CD4-positive, alpha-beta T cell treated with Interleukin-15 for 4 hours (primary cell): ENCODE data around the gene TUFT1.
A peak's percentile ranks its signal among the peaks of the same experiment; 100 is the strongest.
"Not testable (repeated sequence)": the region's sequence is repeated elsewhere in the genome, so short reads cannot be mapped to it uniquely, and the experiment has no call there.

ENCODE experiments used
- DNase-seq: peaks from one replicate; pipeline ENCODE4 v3.0.0-alpha.2; 2020; ENCODE audit warnings: low spot score

The TUFT1 gene

GRCh38 chr1:151512801-151513625 is 27.1 kb upstream of the TUFT1 start:
- no peak for DNase-seq

DNA sequence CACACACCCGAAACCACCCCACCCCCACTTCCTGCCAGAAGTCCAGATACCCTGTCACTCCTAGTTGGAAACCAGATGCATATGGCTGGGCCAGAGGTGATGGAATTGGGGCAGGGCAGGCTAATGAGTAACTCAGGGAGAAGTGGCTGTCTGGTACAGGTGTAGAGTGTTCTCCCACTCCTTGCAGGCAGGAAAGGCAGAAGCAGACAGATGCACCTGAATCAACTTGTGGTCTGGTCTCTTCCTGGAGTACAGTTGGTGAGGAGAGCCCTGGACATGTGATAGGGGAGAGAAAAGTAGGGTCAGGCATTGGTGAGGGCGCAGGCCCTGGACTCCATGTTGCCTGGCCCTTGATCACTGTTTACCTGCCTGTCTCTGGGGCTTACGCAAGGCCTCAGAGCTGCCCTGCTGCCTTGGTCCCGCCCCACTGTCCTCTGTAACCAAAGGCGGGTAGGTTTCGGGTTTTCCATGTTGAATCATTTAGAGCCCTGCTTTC is 26.4 kb upstream of the TUFT1 start:
- DNase-seq: no peak

GRCh38 chr1:151514366-151514765 is 25.7 kb upstream of the TUFT1 start:
- DNase-seq: no peak

- DNase-seq: no peak
Observed at GRCh38 chr1:151515265-151515664, 24.8 kb upstream of the TUFT1 start.

DNA sequence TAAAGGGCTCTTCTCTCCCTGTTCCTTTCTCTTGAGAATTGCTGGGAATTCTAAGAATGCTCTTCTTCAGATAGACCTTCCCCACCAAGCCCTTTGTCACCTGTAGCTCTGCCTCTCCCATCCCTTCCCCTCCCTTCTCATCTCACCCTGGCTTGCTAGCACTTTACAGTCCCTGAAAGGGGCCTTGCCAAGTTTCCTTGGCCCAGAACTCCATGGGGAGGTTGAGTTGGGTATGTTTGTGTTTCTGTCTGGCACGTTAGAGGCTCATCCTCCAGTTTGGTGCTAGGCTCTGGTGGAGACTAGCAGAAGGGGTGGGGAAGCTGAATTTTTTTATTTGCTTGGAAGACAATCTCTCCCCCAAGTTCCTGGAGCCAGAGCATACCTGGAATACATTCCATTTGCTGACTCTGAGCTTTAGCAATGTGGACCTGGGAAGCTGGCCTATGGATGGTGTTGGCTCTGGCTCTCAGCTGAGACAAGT is 24.0 kb upstream of the TUFT1 start:
- DNase-seq: no peak

GRCh38 chr1:151518431-151518830 is 21.7 kb upstream of the TUFT1 start:
- DNase-seq: no peak

- no peak for DNase-seq
Observed at GRCh38 chr1:151518936-151519335, 21.2 kb upstream of the TUFT1 start.

DNA sequence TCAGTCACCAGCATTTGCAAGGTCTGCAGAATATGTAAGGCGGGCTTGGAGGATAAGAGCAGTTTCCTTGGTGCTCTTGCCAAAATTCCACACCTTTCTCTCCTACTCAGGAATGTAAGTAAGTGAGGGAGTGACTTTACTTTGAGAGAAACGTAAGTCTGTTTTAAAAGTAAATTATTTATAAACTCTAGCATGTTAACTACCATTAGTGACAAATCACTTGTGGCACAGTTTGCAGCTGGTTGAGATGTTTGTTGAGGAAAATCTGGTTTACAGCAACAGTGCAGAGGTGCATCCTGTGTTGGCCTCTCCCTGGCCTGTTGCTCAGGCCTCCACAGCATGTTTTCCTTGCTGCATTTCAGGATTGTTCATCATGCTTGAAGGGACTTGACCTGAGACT is 20.4 kb upstream of the TUFT1 start:
- DNase-seq: no peak

- DNase-seq: no peak
Observed at GRCh38 chr1:151520359-151520758, 19.8 kb upstream of the TUFT1 start.

- DNase-seq: not testable (repeated sequence)
Observed at GRCh38 chr1:151522427-151522826, 17.7 kb upstream of the TUFT1 start.

DNA sequence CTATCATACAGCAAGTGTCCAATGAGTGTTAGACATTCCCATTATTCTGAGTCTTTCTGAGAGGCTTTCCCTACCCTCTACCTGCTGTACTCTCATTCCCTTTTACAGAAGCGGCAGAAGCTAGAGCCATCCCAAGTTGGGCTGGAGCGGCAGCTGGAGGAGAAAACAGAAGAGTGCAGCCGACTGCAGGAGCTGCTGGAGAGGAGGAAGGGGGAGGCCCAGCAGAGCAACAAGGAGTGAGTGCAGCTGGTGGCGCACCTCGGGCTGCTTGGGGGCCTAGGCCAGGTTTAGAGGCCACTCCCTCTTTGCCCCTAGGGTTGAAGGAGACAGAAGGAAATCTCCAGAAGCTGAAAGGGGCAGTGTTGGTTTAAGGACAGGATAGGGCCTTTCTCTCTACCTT is 16.8 kb upstream of the TUFT1 start:
- no peak for DNase-seq

- DNase-seq: no peak
Observed at GRCh38 chr1:151524736-151525135, 15.4 kb upstream of the TUFT1 start.

DNA sequence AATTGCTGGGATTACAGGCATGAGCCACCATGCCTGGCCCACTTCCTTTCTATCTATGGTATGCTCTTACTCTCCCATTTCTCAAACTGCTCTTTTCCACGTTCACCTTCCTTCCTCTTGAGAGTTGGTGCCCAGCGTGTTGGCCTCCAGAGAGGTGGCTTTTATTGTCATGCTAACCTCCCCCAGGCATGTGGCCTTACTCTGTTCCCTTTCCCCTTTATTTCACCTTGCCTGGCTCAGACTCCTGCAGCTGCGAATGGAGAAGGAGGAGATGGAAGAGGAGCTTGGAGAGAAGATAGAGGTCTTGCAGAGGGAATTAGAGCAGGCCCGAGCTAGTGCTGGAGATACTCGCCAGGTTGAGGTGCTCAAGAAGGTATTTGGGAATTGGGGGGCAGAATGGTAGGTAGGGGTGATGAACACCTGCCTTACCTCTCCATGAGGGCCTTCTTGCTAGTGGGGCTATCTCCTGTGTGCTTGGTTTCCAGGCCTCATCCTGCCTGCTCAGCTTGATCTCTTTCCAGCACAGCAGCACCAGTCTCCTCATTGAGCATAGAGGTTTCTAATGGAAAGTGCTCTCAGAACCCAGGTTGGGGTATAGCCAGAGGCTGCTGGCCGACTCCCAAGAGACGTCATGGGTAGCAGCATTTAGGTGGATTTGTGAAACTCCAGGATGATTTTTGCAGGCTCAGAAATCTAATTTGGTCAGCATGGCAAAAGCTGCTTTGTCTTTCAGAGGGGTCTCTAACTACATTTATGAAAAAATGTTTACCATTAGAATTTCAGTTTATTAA is 13.2 kb upstream of the TUFT1 start:
- no peak for DNase-seq

DNA sequence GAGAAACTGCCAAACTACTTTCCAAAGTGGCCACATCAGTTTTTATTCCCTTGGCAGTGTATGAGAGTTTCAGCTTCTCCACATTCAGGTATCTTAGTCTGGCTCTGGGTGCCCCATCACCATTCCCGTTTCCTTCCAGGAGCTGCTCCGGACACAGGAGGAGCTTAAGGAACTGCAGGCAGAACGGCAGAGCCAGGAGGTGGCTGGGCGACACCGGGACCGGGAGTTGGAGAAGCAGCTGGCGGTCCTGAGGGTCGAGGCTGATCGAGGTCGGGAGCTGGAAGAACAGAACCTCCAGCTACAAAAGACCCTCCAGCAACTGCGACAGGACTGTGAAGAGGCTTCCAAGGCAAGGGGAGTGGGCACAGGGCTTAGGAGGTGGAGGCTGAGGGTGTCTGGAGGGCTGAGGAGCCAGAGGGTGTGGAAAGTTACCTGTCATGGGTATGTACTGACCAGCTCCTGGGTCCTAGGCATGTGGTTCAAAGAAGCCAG is 10.9 kb upstream of the TUFT1 start:
- no peak for DNase-seq

DNA sequence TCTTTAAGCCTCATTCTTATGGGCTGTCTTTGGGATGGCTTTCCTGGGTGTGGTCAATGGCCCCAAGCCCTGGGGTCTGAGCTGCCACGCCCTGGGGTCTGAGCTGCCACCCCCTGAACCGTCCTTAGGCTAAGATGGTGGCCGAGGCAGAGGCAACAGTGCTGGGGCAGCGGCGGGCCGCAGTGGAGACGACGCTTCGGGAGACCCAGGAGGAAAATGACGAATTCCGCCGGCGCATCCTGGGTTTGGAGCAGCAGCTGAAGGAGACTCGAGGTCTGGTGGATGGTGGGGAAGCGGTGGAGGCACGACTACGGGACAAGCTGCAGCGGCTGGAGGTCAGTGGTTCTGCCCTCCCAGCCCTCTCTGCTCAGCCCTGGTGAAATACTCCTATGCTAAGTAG is 10.3 kb upstream of the TUFT1 start:
- DNase-seq: no peak

GRCh38 chr1:151530461-151530860 is 9.6 kb upstream of the TUFT1 start:
- no peak for DNase-seq

DNA sequence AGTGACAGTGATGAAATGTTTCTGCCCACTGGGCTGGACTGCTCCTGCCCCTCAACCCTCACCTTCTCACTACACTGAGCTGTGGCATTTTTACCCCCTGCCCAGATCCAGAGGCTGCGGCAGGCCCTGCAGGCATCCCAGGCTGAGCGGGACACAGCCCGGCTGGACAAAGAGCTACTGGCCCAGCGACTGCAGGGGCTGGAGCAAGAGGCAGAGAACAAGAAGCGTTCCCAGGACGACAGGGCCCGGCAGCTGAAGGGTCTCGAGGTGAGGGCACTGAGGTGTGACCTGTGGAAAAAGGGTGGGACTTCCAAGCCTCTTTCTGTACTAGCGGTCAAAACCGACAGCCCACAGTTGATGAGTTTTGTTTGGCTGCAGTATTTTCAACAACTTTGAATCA is 6.2 kb upstream of the TUFT1 start:
- DNase-seq: no peak

- peak; percentile 74 for DNase-seq
Observed at GRCh38 chr1:151534662-151535278, 5.3 kb upstream of the TUFT1 start.

DNA sequence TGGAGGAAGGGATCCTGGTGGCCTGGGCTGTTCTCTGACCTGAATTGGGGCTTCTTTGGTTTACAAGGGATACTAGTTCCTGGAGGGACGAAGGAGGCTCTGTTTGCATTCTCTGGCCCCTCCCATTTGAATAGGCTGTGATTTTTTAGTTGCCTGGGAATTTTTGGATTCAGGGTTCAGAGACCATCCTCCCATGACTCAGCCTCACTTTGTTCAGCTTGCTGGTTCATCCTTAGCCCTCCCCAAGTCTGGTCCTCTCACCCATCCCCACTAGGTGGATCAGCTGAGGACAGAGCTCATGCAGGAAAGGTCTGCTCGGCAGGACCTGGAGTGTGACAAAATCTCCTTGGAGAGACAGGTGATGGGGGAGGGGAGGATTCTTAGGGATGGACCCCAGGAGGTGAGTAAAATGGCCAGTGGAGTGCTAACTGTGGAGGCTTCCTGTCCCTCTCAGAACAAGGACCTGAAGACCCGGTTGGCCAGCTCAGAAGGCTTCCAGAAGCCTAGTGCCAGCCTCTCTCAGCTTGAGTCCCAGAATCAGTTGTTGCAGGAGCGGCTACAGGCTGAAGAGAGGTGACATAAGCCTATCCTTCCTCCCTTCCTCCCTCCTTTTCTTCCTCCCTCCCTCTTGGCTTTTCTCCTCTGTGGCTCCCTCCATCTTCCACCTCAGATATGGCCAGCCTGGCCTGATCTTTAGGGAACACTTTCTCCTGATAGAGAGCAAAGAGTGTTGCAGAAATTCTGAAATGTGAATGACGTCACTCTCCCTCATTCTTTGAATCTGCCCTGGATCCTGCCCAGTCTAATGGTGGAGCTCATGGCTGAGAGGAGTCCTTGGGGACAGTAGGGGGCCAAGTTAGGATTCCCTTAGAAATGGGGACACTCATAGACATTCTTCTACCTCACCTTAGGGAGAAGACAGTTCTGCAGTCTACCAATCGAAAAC is 4.5 kb upstream of the TUFT1 start:
- DNase-seq: no peak

DNA sequence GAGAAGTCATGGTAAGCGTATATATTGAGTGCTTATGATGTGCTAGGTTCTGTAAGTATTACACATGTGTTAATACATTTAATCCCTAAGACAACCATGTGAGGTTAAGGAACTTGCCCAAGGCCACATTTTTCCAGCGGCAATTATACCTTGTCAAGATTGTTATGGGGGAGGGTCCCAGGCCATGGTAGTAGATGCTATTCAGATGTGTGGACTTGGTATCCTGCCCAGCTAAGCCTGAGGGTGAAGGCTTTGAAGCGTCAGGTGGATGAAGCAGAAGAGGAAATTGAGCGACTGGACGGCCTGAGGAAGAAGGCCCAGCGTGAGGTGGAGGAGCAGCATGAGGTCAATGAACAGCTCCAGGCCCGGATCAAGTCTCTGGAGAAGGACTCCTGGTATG is 3.6 kb upstream of the TUFT1 start:
- no peak for DNase-seq

- no peak for DNase-seq
Observed at GRCh38 chr1:151537112-151537511, 3.0 kb upstream of the TUFT1 start.
